ENCODE measurements around the gene RHCE. TPM values are rescaled to one million over a fixed set of nuclear protein-coding genes. Genes with fewer than 3 reads are reported as not detected.
A peak's percentile ranks its signal among the peaks of the same experiment; 100 is the strongest.

Gene RHCE
- total RNA-seq, 2 experiments from 2014 or later = 0.25 to 1.1 TPM

DNA sequence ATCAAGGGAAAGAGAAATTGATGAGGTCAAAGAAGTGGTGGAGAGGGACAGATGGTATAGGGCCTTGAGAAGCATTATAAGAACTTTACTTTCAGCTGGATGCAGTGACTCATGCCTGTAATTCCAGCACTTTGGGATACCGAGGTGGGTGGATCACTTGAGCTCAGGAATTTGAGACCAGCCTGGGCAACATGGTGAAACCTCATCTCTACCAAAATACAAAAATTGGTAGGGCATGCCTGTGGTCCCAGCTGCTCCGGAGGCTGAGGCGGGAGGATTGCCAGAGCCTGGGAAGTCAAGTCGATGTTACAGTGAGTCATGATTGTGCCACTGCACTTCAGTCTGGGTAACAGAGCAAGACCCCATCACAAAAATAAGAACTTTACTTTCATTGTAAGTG lies 76.8 kb downstream of the RHCE start:
- Mint-ChIP-seq H3K9me3 (no peaks in the 10 kb centered on the region), H3K4me1 (ENCODE audit: low read depth) (peaks cover 51% of the 10 kb centered on the region), H3K27me3 (no peaks in the 10 kb centered on the region), H3K27ac (peak overlapping the region; percentile 12), H3K4me3 (no peak overlapping the region), H3K36me3 (ENCODE audit: low read depth) (peaks cover 70% of the 10 kb centered on the region)
- Histone ChIP-seq H3K4me3 (ENCODE audit: low read length) (no peak overlapping the region), H3K9me3 (ENCODE audit: control insufficient read depth in 1 of 2, insufficient read depth in 1 of 2, low read length in 2 of 2) (no peaks in the 10 kb centered on the region), H3K4me1 (ENCODE audit: insufficient read depth, low read length) (peaks cover 14% of the 10 kb centered on the region), H3K36me3 (ENCODE audit: insufficient read depth, low read length) (peaks cover 39% of the 10 kb centered on the region), H3K27ac (ENCODE audit: low read depth in 1 of 2, low read length in 2 of 2) (no peak overlapping the region), H3K27me3 (ENCODE audit: control insufficient read depth in 1 of 2, insufficient read depth in 2 of 2, low read length in 2 of 2) (no peaks in the 10 kb centered on the region)
- ATAC-seq (ENCODE audit: poor library complexity) = no peak
- ChIA-PET POLR2A (interaction anchor here (1.5 kb wide), 1 partner anchor 111 kb away, joined by 4 read pairs; the partner anchor contains the start of gene SYF2), CTCF (interaction anchor here (2.3 kb wide), 1 partner anchor 104 kb away, joined by 8 read pairs; no protein-coding TSS in a partner anchor)
- peak in 1 of 14 experiments; percentile 0 for DNase-seq
- TF ChIP-seq, protein P1, sequence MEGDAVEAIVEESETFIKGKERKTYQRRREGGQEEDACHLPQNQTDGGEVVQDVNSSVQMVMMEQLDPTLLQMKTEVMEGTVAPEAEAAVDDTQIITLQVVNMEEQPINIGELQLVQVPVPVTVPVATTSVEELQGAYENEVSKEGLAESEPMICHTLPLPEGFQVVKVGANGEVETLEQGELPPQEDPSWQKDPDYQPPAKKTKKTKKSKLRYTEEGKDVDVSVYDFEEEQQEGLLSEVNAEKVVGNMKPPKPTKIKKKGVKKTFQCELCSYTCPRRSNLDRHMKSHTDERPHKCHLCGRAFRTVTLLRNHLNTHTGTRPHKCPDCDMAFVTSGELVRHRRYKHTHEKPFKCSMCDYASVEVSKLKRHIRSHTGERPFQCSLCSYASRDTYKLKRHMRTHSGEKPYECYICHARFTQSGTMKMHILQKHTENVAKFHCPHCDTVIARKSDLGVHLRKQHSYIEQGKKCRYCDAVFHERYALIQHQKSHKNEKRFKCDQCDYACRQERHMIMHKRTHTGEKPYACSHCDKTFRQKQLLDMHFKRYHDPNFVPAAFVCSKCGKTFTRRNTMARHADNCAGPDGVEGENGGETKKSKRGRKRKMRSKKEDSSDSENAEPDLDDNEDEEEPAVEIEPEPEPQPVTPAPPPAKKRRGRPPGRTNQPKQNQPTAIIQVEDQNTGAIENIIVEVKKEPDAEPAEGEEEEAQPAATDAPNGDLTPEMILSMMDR (IDR thresholded peaks at IDR 0.05) = no peak
- intact Hi-C loops (cut with DNase I, micrococcal nuclease) = no loop called here

DNA sequence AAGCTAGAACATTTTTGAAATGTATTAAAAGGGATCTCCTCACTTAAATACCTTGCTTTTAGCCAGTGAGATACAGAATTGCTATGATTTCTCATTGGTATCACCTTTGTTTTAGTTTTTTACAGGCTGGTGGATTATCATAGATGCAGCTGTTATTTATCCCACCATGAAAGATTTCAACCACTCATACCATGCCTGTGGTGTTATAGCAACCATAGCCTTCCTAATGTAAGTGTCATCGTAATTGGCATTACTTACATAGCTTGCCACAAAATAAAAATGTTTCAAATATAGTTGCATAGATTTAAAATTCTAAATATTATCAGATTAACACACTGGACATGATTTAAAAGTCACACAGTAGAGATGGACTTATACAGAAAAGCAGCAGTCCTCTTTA lies 77.8 kb downstream of the RHCE start:
- Mint-ChIP-seq H3K4me1 (ENCODE audit: low read depth) (peaks cover 48% of the 10 kb centered on the region), H3K27ac (no peak overlapping the region), H3K9me3 (no peaks in the 10 kb centered on the region), H3K27me3 (no peaks in the 10 kb centered on the region), H3K36me3 (ENCODE audit: low read depth) (peaks cover 70% of the 10 kb centered on the region), H3K4me3 (no peak overlapping the region)
- POLR2A ChIA-PET = interaction anchor here (0.6 to 1.5 kb wide), 2 partner anchors 95 to 110 kb away, joined by 3 to 4 read pairs; partner anchors contain the start of genes RSRP1 and SYF2
- no peak overlapping the region for H3K4me3 ChIP-seq (ENCODE audit: low read length)
- ATAC-seq (ENCODE audit: poor library complexity) (no peak), DNase-seq (no peak)
- intact Hi-C loops (cut with DNase I, micrococcal nuclease) = no loop called here
- H3K27ac ChIP-seq (ENCODE audit: low read depth in 1 of 2, low read length in 2 of 2) = no peak overlapping the region
- H3K9me3 ChIP-seq (ENCODE audit: control insufficient read depth in 1 of 2, insufficient read depth in 1 of 2, low read length in 2 of 2) = no peaks in the 10 kb centered on the region
- H3K27me3 ChIP-seq (ENCODE audit: control insufficient read depth in 1 of 2, insufficient read depth in 2 of 2, low read length in 2 of 2) = no peaks in the 10 kb centered on the region
- TF ChIP-seq, protein P1 (IDR thresholded peaks at IDR 0.05) = no peak
- CTCF ChIA-PET = interaction anchor here (2.3 kb wide), 1 partner anchor 103 kb away, joined by 8 read pairs; no protein-coding TSS in a partner anchor
- peaks cover 12% of the 10 kb centered on the region for H3K4me1 ChIP-seq (ENCODE audit: insufficient read depth, low read length)
- H3K36me3 ChIP-seq (ENCODE audit: insufficient read depth, low read length) = peaks cover 36% of the 10 kb centered on the region

DNA sequence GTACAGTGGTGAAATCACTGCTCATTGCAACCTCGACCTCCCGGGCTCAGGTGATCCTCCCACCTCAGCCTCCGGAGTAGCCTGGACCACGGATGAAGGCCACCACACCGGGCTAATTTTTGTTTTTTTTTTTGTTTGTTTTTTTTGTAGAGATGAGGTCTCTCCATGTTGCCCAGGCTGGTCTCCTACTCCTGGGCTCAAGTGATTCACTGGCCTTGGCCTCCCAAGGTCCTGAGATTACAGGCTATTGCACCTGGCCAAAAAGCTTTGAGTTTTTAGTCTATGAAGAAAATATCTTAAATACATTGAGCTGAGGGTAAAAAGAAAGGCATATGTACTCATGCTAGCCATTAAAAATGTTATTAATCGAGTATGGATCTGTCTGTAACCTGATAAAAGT lies 78.9 kb downstream of the RHCE start:
- H3K4me3 Mint-ChIP-seq = no peak overlapping the region
- TF ChIP-seq, protein P1 (IDR thresholded peaks at IDR 0.05) = no peak
- no peak for DNase-seq
- Histone ChIP-seq H3K36me3 (ENCODE audit: insufficient read depth, low read length) (peaks cover 32% of the 10 kb centered on the region), H3K4me1 (ENCODE audit: insufficient read depth, low read length) (peaks cover 12% of the 10 kb centered on the region), H3K27ac (ENCODE audit: low read depth in 1 of 2, low read length in 2 of 2) (no peak overlapping the region), H3K4me3 (ENCODE audit: low read length) (no peak overlapping the region), H3K9me3 (ENCODE audit: control insufficient read depth in 1 of 2, insufficient read depth in 1 of 2, low read length in 2 of 2) (no peaks in the 10 kb centered on the region), H3K27me3 (ENCODE audit: control insufficient read depth in 1 of 2, insufficient read depth in 2 of 2, low read length in 2 of 2) (no peaks in the 10 kb centered on the region)
- no peaks in the 10 kb centered on the region for H3K27me3 Mint-ChIP-seq
- H3K27ac Mint-ChIP-seq = peak overlapping the region; percentile 14
- CTCF ChIA-PET = interaction anchor here (1.3 to 2.3 kb wide), 2 partner anchors 91 to 102 kb away, joined by 4 to 8 read pairs; no protein-coding TSS in a partner anchor
- ATAC-seq (ENCODE audit: poor library complexity) = no peak
- peaks cover 62% of the 10 kb centered on the region for H3K36me3 Mint-ChIP-seq (ENCODE audit: low read depth)
- POLR2A ChIA-PET = interaction anchor here (0.6 kb wide), 1 partner anchor 109 kb away, joined by 3 read pairs; the partner anchor contains the start of gene SYF2
- intact Hi-C loops (cut with DNase I, micrococcal nuclease) = no loop called here
- peaks cover 43% of the 10 kb centered on the region for H3K4me1 Mint-ChIP-seq (ENCODE audit: low read depth)
- H3K9me3 Mint-ChIP-seq = no peaks in the 10 kb centered on the region

Data from CD4-positive, alpha-beta T cell (primary cell).